Motor neuron (in vitro differentiated cells): ENCODE results near the gene OSBP2. TPM values are rescaled to one million over a fixed set of nuclear protein-coding genes. Genes with fewer than 3 reads are reported as not detected.
"Not testable (repeated sequence)": the region's sequence is repeated elsewhere in the genome, so short reads cannot be mapped to it uniquely, and the experiment has no call there.

Source experiments
- ATAC-seq, 8 experiments: fragments of 200-7000 bp; cut with Tn5 transposase; replicated peaks in 6 of 8; 2 replicates each; pipeline ENCODE4 v1.8.0; 2021; ENCODE audit warnings: mild to moderate bottlenecking in 8 of 8, moderate library complexity in 8 of 8
- H3K27ac ChIP-seq, 2 donors: fragments of 250-450 bp; sonication (Bioruptor Pico); 2 replicates each; pipeline ENCODE4 v1.9.0; 2021; ENCODE audit warnings: antibody characterized with exemption in 2 of 2, mild to moderate bottlenecking in 2 of 2, moderate library complexity in 1 of 2
- H3K4me1 ChIP-seq, 2 donors: fragments of 250-450 bp; sonication (Bioruptor Pico); replicated peaks in 1 of 2; 2 replicates each; pipeline ENCODE4 v1.6.1; 2021; ENCODE audit warnings: antibody characterized with exemption in 2 of 2, mild to moderate bottlenecking in 2 of 2, moderate library complexity in 1 of 2
- H3K4me3 ChIP-seq, 5 donors: fragments of 250-450 bp; sonication (Bioruptor Pico); 2 replicates each; pipeline ENCODE4 v1.9.0; 2021; ENCODE audit warnings: antibody characterized with exemption in 5 of 5, mild to moderate bottlenecking in 5 of 5, moderate library complexity in 4 of 5
- WGBS, 10 experiments: fragments of 450-650 bp; shearing (Covaris generic); methylation state at CpG; one replicate each; pipeline ENCODE4 v1.0.0; 2022; 5-methylcytosine and 5-hydroxymethylcytosine counted together
- in situ Hi-C, 9 experiments: fragments of 400-800 bp; cut with MboI; loops; one replicate each; pipeline ENCODE4 v1.15.0; 2021; ENCODE audit warnings: low sequenced_read_pairs in 9 of 9, low pct_unique_long_range_greater_than_20kb in 2 of 9; ENCODE audit not compliant: unreplicated experiment in 9 of 9
- total RNA-seq, 8 experiments: library from RNA; unstranded; fragments of 300-600 nt; gene quantifications; 2 replicates each; pipeline versions ENCODE4 v1.2.3 to v1.2.4, GENCODE V29; 2022

Gene OSBP2
- total RNA-seq, 8 experiments from 2014 or later = 0.63 to 16.6 (median 5.4) TPM

- Histone ChIP-seq H3K27ac (no peak overlapping the region), H3K4me3 (no peak overlapping the region), H3K4me1 (no peaks in the 10 kb centered on the region)
- WGBS, 10 experiments = 80 to 100% (median 100%) methylated on average over 1 to 7 of the region's 7 CpGs; no CpG with 5 or more reads in 3 of the 10 experiments
- ATAC-seq = no peak
- in situ Hi-C loops = no loop called here
Measured at GRCh38 chr22:30733181-30733631, 38.5 kb downstream of the OSBP2 start.

GRCh38 chr22:30740007-30740406 is 45.3 kb downstream of the OSBP2 start:
- ATAC-seq, H3K4me1 ChIP-seq, H3K27ac ChIP-seq, H3K4me3 ChIP-seq, in situ Hi-C loops: not testable (repeated sequence)
- WGBS, 10 experiments = 35 to 76% (median 56%) methylated on average over 2 to 5 of the region's 7 CpGs; no CpG with 5 or more reads in 5 of the 10 experiments

GRCh38 chr22:30740511-30740910 is 45.8 kb downstream of the OSBP2 start:
- ATAC-seq, H3K4me3 ChIP-seq: not testable (repeated sequence)

GRCh38 chr22:30742291-30743256 is 47.9 kb downstream of the OSBP2 start:
- in situ Hi-C loops = no loop called here
- 52 to 100% (median 71%) methylated on average over 1 to 4 of the region's 6 CpGs; no CpG with 5 or more reads in 2 of the 10 experiments for WGBS, 10 experiments
- peak in 2 of 8 experiments; percentile 83 to 87 for ATAC-seq
- H3K4me3 ChIP-seq = no peak overlapping the region
- no peak overlapping the region for H3K27ac ChIP-seq
- no peaks in the 10 kb centered on the region for H3K4me1 ChIP-seq

More at GRCh38 chr22:30740511-30740910, 45.8 kb downstream of the OSBP2 start:
- H3K27ac ChIP-seq, H3K4me1 ChIP-seq, in situ Hi-C loops: not testable (repeated sequence)
- 40 to 97% (median 87%) methylated on average over 1 to 5 of the region's 5 CpGs; no CpG with 5 or more reads in 5 of the 10 experiments for WGBS, 10 experiments

- WGBS, 10 experiments = 74 to 100% (median 88%) methylated on average over 1 to 6 of the region's 10 CpGs; no CpG with 5 or more reads in 2 of the 10 experiments
- in situ Hi-C loops = no loop called here
- no peak overlapping the region for H3K4me3 ChIP-seq
Measured at GRCh38 chr22:30743257-30744020, 48.8 kb downstream of the OSBP2 start.

GRCh38 chr22:30744224-30744623 is 49.5 kb downstream of the OSBP2 start:
- Histone ChIP-seq H3K27ac (no peak overlapping the region), H3K4me1 (no peaks in the 10 kb centered on the region), H3K4me3 (no peak overlapping the region)
- ATAC-seq = no peak
- 0 to 100% (median 80%) methylated on average over 1 to 2 of the region's 3 CpGs; no CpG with 5 or more reads in 5 of the 10 experiments for WGBS, 10 experiments
- in situ Hi-C loops = no loop called here

More at GRCh38 chr22:30743257-30744020, 48.8 kb downstream of the OSBP2 start:
- Histone ChIP-seq H3K27ac (no peak overlapping the region), H3K4me1 (no peaks in the 10 kb centered on the region)
- ATAC-seq = no peak

- no peak for ATAC-seq
Measured at GRCh38 chr22:30747493-30747892, 52.8 kb downstream of the OSBP2 start.

GRCh38 chr22:30749272-30749671 is 54.6 kb downstream of the OSBP2 start:
- in situ Hi-C loops = no loop called here
- WGBS, 10 experiments = 29 to 88% (median 46%) methylated on average over 1 to 3 of the region's 3 CpGs; no CpG with 5 or more reads in 4 of the 10 experiments
- Histone ChIP-seq H3K4me1 (no peaks in the 10 kb centered on the region), H3K4me3 (no peak overlapping the region), H3K27ac (no peak overlapping the region)
- no peak for ATAC-seq

More at GRCh38 chr22:30747493-30747892, 52.8 kb downstream of the OSBP2 start:
- H3K27ac ChIP-seq = no peak overlapping the region
- no peaks in the 10 kb centered on the region for H3K4me1 ChIP-seq
- WGBS, 10 experiments = 69 to 100% (median 88%) methylated on average over 1 to 6 of the region's 7 CpGs; no CpG with 5 or more reads in 5 of the 10 experiments
- H3K4me3 ChIP-seq = no peak overlapping the region
- in situ Hi-C loops = no loop called here

- WGBS, 10 experiments = 65 to 100% (median 73%) methylated on average over 1 to 5 of the region's 6 CpGs; no CpG with 5 or more reads in 5 of the 10 experiments
- in situ Hi-C loops = loop anchor here in 3 of 9 experiments (25.0 kb wide), 3 partner anchors 113 to 162 kb away; partner anchors contain the start of gene SLC35E4 (in 2 of the 3)
- no peaks in the 10 kb centered on the region for H3K4me1 ChIP-seq
- H3K27ac ChIP-seq = no peak overlapping the region
- peak in 2 of 8 experiments; percentile 50 to 62 for ATAC-seq
- no peak overlapping the region for H3K4me3 ChIP-seq
Measured at GRCh38 chr22:30749849-30750248, 55.2 kb downstream of the OSBP2 start.

- no peak overlapping the region for H3K27ac ChIP-seq
- in situ Hi-C loops = loop anchor here in 3 of 9 experiments (25.0 kb wide), 3 partner anchors 114 to 161 kb away; partner anchors contain the start of gene SLC35E4 (in 2 of the 3)
- no peaks in the 10 kb centered on the region for H3K4me1 ChIP-seq
- WGBS, 10 experiments = 74 to 100% (median 87%) methylated on average over 1 to 8 of the region's 10 CpGs; no CpG with 5 or more reads in 2 of the 10 experiments
- no peak for ATAC-seq
- H3K4me3 ChIP-seq = no peak overlapping the region
Measured at GRCh38 chr22:30751529-30751928, 56.9 kb downstream of the OSBP2 start.

GRCh38 chr22:30752771-30753170 is 58.1 kb downstream of the OSBP2 start:
- no peak overlapping the region for H3K27ac ChIP-seq
- ATAC-seq = no peak
- no peaks in the 10 kb centered on the region for H3K4me1 ChIP-seq
- H3K4me3 ChIP-seq = no peak overlapping the region
- WGBS, 10 experiments = 0 to 78% (median 33%) methylated on average over 1 of the region's 1 CpG; no CpG with 5 or more reads in 5 of the 10 experiments
- in situ Hi-C loops = loop anchor here in 3 of 9 experiments (25.0 kb wide), 3 partner anchors 115 to 160 kb away; partner anchors contain the start of gene SLC35E4 (in 2 of the 3)

GRCh38 chr22:30753701-30754100 is 59.0 kb downstream of the OSBP2 start:
- in situ Hi-C loops = loop anchor here in 3 of 9 experiments (25.0 kb wide), 3 partner anchors 116 to 159 kb away; partner anchors contain the start of gene SLC35E4 (in 2 of the 3)
- Histone ChIP-seq H3K27ac (no peak overlapping the region), H3K4me1 (no peaks in the 10 kb centered on the region), H3K4me3 (no peak overlapping the region)
- ATAC-seq = no peak
- WGBS, 10 experiments = 11 to 100% (median 86%) methylated on average over 1 to 2 of the region's 2 CpGs; no CpG with 5 or more reads in 4 of the 10 experiments
